Mucosa of descending colon (tissue), 3 donors: ENCODE data around the gene TFB1M. TPM values are rescaled to one million over a fixed set of nuclear protein-coding genes. Genes with fewer than 3 reads are reported as not detected.

Source experiments
- ATAC-seq: fragments of 200-7000 bp; cut with Tn5 transposase; one replicate; pipeline ENCODE4 v1.9.1; 2020; ENCODE audit warnings: mild to moderate bottlenecking, moderate library complexity
- DNase-seq, 3 donors: peaks; one replicate each; pipeline ENCODE4 v3.0.0-alpha.2; 2020
- H3K36me3 ChIP-seq: fragments of 200-600 bp; one replicate; pipeline ENCODE4 v1.8.0; 2021; ENCODE audit warnings: low read depth, mild to moderate bottlenecking
- H3K4me1 ChIP-seq: fragments of 200-600 bp; one replicate; pipeline ENCODE4 v1.8.0; 2021; ENCODE audit warnings: low read depth, mild to moderate bottlenecking
- H3K4me3 ChIP-seq: fragments of 200-600 bp; one replicate; pipeline ENCODE4 v1.8.0; 2021; ENCODE audit warnings: mild to moderate bottlenecking
- H3K9me3 ChIP-seq: fragments of 200-600 bp; one replicate; pipeline ENCODE4 v1.8.0; 2021; ENCODE audit warnings: mild to moderate bottlenecking
- intact Hi-C, 2 donors: fragments of 100-400 bp; cut with DNase I in 1 of 2; cut with micrococcal nuclease in 1 of 2; formaldehyde crosslinking; loops; one replicate each; pipeline versions ENCODE4 v1.11.0 to v1.11.1; 2022; cut with DNase I, micrococcal nuclease
- total RNA-seq, 3 donors: library from RNA; stranded (reverse); fragmentation: NEBNext Ultra II Directional in 2 of 3; extraction: Animal tissue kit (Norgen Biotek cat#: 25700) in 2 of 3; gene quantifications; one replicate each; pipeline versions ENCODE4 v1.2.1 to v1.2.4, GENCODE V29; 2021 to 2023
- TF ChIP-seq, protein P1 (sequence below): fragments of 200-600 bp; IDR thresholded peaks from one replicate; pipeline ENCODE4 v1.8.0; 2022; ENCODE audit warnings: antibody characterized with exemption, mild to moderate bottlenecking
- donor health status: DM: no; HTN: no; CAD: no; lungs with moderate emphysema.
- donor health status: DM: no; HTN: no; CAD: no.
- donor health status: DM: no; HTN: yes; CAD: no.

TFB1M gene
- total RNA-seq, 3 donors from 2014 or later = 23.7 to 28.3 (median 26.5) TPM

DNA sequence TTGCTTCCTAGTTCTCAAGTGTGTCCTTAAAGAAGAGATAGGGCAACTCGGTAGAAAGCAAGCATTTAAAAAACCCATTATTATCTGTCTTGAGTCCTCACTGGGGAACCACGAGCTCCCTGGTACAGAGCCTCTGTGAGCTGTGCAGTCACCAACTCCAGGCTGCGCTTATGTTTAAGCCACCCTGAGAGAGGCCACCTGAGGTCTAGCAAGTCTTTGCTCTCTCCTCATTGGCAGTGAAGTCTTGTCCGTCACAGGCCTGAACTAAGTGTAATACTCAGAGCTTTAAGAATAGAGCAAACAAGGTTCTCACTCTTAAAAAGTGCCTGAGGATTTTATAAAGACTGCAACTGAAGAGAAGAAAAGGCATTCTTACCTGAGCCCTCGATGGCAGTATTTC, 54.4 kb downstream of the TFB1M start:
- Histone ChIP-seq H3K9me3 (no peaks in the 10 kb centered on the region), H3K36me3 (peaks cover 6% of the 10 kb centered on the region), H3K4me1 (no peaks in the 10 kb centered on the region), H3K4me3 (no peak overlapping the region)
- DNase-seq (no peak), ATAC-seq (no peak)
- intact Hi-C loops = no loop called here
- TF ChIP-seq, protein P1, sequence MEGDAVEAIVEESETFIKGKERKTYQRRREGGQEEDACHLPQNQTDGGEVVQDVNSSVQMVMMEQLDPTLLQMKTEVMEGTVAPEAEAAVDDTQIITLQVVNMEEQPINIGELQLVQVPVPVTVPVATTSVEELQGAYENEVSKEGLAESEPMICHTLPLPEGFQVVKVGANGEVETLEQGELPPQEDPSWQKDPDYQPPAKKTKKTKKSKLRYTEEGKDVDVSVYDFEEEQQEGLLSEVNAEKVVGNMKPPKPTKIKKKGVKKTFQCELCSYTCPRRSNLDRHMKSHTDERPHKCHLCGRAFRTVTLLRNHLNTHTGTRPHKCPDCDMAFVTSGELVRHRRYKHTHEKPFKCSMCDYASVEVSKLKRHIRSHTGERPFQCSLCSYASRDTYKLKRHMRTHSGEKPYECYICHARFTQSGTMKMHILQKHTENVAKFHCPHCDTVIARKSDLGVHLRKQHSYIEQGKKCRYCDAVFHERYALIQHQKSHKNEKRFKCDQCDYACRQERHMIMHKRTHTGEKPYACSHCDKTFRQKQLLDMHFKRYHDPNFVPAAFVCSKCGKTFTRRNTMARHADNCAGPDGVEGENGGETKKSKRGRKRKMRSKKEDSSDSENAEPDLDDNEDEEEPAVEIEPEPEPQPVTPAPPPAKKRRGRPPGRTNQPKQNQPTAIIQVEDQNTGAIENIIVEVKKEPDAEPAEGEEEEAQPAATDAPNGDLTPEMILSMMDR = no peak

DNA sequence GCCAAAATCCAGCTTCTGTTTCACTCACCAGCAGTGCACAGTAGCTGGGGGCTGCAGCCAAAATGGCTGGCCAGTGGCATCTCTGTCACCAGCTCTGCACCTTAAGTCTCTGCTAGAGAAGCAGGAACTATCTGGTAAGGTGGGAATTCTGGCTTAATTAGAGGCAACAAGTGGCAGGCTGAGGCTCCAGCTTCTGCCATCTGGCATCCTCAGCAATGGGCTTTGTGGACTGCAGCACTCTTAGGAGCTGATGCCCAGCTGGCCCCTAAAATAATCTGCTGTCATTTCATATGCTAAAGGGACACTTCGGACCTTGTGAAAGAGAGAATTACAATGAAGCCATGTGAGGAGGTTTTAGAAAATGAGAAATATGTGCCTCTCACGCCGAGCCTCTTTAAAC, 55.1 kb downstream of the TFB1M start:
- Histone ChIP-seq H3K36me3 (peaks cover 6% of the 10 kb centered on the region), H3K4me3 (no peak overlapping the region), H3K4me1 (no peaks in the 10 kb centered on the region), H3K9me3 (no peaks in the 10 kb centered on the region)
- no peak for ATAC-seq
- TF ChIP-seq, protein P1 = no peak
- intact Hi-C loops = no loop called here
- no peak for DNase-seq

DNA sequence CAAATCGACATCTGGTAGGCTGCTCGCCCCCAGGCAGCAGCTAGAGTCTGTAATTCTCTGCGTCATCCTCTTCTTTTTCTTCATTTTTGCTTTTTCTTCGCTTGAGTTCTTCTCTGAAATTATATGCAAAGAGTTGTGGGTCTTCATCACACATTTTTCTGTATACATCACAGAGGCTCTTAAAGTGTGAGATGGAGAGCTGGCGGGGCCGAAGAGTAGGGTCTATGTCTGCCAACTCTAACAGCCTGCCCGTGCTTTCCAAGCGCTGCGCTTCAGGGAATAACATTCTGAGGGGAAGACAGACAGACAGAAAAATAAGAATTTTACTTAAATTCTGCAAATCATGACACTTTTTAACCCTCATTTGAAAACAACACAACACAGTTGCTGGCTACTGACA, 56.5 kb downstream of the TFB1M start:
- intact Hi-C loops = no loop called here
- H3K4me1 ChIP-seq = no peaks in the 10 kb centered on the region
- no peak for DNase-seq
- TF ChIP-seq, protein P1 = no peak
- H3K36me3 ChIP-seq = peaks cover 6% of the 10 kb centered on the region
- no peaks in the 10 kb centered on the region for H3K9me3 ChIP-seq
- ATAC-seq = no peak
- H3K4me3 ChIP-seq = no peak overlapping the region

DNA sequence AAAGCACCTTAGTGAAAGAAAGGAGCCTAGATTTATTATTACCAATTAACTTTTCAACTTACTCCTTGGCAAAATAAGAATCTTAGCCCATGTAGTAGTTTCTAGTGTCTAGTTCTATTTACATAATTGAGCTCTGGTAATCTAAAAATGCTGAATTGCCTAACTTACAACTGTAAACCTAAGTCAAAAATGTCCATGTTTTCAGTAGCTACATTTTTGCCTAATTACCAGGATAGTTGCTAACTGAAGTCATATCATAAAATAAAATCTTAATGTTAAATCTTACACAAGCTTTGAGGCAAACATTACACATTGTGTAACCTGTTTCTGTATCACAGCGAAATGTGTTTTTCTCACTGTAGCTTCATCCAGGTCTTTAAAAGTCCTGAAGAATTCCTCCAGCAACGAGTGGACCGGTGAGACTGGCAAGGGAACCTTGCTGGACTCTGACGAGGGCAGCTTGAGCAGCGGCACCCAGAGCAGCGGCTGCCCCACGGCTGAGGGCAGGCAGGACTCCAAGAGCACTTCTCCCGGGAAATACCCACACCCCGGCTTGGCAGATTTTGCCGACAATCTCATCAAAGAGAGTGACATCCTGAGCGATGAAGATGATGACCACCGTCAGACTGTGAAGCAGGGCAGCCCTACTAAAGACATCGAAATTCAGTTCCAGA, 58.0 kb downstream of the TFB1M start:
- peaks cover 6% of the 10 kb centered on the region for H3K36me3 ChIP-seq
- TF ChIP-seq, protein P1 = no peak
- intact Hi-C loops = no loop called here
- no peak overlapping the region for H3K4me3 ChIP-seq
- no peaks in the 10 kb centered on the region for H3K9me3 ChIP-seq
- DNase-seq (no peak), ATAC-seq (no peak)
- no peaks in the 10 kb centered on the region for H3K4me1 ChIP-seq

DNA sequence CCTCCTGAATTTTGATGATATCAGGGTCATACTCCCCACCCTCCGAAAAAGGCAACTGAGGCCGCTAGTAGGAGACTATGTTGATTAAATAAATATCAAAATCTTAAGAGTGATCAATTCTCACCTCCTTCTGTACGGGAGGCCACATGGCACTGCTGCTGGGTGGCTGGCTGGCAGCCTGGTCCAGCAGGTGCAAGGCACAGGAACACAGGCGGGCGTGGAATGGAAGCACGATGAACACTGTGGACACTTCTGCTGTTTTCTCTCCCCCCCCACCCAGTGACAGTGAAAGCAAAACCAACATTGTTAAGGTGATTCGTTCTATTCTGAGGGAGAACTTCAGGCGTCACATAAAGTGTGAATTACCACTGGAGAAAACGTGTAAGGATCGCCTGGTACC, 60.1 kb downstream of the TFB1M start:
- intact Hi-C loops = loop anchor here in 1 of 2 donors (5.0 kb wide), 1 partner anchor 77 kb away; no protein-coding TSS in a partner anchor
- TF ChIP-seq, protein P1 = no peak
- Histone ChIP-seq H3K4me1 (no peaks in the 10 kb centered on the region), H3K36me3 (peaks cover 6% of the 10 kb centered on the region), H3K9me3 (no peaks in the 10 kb centered on the region), H3K4me3 (no peak overlapping the region)
- ATAC-seq (no peak), DNase-seq (no peak)

DNA sequence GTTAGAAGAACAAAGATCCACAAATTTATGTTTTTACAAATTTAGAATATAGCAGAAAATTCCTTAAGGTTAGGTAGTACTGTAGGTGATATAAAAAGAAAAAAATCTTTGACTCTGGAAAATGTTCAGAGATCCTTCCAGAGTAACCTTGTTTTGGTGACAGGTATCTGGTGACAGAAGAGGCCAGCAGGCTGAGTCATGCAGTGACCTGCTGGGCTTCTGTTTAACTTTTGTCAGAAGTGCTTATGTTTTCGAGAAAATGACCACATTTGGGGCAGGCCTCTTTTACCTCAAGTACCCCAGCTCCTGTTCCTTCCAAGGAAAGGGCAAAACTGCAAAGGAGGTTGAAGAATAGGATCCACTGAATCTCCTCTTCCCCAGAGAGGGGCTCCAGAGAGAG, 60.9 kb downstream of the TFB1M start:
- ATAC-seq (no peak), DNase-seq (no peak)
- H3K36me3 ChIP-seq = peaks cover 6% of the 10 kb centered on the region
- H3K4me1 ChIP-seq = no peaks in the 10 kb centered on the region
- no peak overlapping the region for H3K4me3 ChIP-seq
- TF ChIP-seq, protein P1 = no peak
- no peaks in the 10 kb centered on the region for H3K9me3 ChIP-seq
- intact Hi-C loops = loop anchor here in 1 of 2 donors (5.0 kb wide), 1 partner anchor 76 kb away; no protein-coding TSS in a partner anchor
